NB4 (cell line): ENCODE data around the gene DRAXIN.

ENCODE experiments used
- MYC ChIP-seq: IDR thresholded peaks from 2 replicates; pipeline ENCODE4 v1.6.1; 2011; ENCODE audit warnings: low read depth, low read length
- POLR2A ChIP-seq: IDR thresholded peaks from 2 replicates; pipeline ENCODE4 v1.6.1; 2011; ENCODE audit warnings: mild to moderate bottlenecking; ENCODE audit not compliant: insufficient read length; ENCODE audit errors: extremely low read depth
- TF ChIP-seq, protein P1 (sequence below): IDR thresholded peaks from 2 replicates; pipeline ENCODE4 v1.6.1; 2011; ENCODE audit warnings: low read depth, low read length
- TF ChIP-seq, protein P2 (sequence below): IDR thresholded peaks from one replicate; pipeline ENCODE4 v1.5.1; 2012; ENCODE audit warnings: low read depth, low read length

DNA sequence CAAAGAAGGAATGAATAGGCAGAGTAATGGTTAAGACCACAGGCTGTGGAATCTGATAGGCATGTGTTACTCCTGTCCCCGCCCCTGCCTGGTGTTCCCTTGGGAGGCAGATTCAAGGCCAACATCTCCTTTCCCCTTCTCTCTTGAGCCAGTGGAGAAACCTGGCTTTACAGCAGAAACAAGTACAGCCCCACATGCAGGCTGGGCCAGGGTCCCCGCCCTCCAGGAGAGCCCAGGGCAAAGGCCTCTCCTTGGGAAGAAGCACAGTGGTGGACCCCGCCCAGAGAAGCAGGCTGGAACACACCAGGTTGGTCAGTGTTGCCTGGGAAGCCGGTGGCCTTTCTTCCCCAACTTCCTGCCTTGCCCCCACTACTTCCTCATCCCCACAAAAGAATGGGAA, 77.3 kb downstream of the DRAXIN start:
- TF ChIP-seq, protein P1, sequence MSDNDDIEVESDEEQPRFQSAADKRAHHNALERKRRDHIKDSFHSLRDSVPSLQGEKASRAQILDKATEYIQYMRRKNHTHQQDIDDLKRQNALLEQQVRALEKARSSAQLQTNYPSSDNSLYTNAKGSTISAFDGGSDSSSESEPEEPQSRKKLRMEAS, result no peak
- TF ChIP-seq, protein P2, sequence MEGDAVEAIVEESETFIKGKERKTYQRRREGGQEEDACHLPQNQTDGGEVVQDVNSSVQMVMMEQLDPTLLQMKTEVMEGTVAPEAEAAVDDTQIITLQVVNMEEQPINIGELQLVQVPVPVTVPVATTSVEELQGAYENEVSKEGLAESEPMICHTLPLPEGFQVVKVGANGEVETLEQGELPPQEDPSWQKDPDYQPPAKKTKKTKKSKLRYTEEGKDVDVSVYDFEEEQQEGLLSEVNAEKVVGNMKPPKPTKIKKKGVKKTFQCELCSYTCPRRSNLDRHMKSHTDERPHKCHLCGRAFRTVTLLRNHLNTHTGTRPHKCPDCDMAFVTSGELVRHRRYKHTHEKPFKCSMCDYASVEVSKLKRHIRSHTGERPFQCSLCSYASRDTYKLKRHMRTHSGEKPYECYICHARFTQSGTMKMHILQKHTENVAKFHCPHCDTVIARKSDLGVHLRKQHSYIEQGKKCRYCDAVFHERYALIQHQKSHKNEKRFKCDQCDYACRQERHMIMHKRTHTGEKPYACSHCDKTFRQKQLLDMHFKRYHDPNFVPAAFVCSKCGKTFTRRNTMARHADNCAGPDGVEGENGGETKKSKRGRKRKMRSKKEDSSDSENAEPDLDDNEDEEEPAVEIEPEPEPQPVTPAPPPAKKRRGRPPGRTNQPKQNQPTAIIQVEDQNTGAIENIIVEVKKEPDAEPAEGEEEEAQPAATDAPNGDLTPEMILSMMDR, result no peak
- TF ChIP-seq POLR2A (no peak), MYC (no peak)
